Urinary bladder (tissue), 4 donors: ENCODE data around the gene PLD3. TPM values are rescaled to one million over a fixed set of nuclear protein-coding genes. Genes with fewer than 3 reads are reported as not detected.

Experiments used
- DNase-seq: peaks from one replicate; pipeline ENCODE4 v3.0.0-alpha.2; 2015; ENCODE audit errors: extremely low spot score
- H3K27ac ChIP-seq: one replicate; pipeline ENCODE4 v1.5.1; 2013; ENCODE audit warnings: low read depth, mild to moderate bottlenecking, moderate library complexity
- H3K36me3 ChIP-seq: one replicate; pipeline ENCODE4 v1.6.1; 2013; ENCODE audit warnings: mild to moderate bottlenecking, moderate library complexity; ENCODE audit not compliant: insufficient read depth
- H3K4me1 ChIP-seq: one replicate; pipeline ENCODE4 v1.6.1; 2013; ENCODE audit warnings: mild to moderate bottlenecking, moderate library complexity; ENCODE audit not compliant: insufficient read depth
- H3K4me3 ChIP-seq: one replicate; pipeline ENCODE4 v1.5.1; 2013; ENCODE audit warnings: low read depth, low read length
- WGBS: extraction: QIAGEN DNeasy Blood & Tissue Kit; methylation state at CpG from one replicate; pipeline ENCODE4 v1.1.7; 2013; 5-methylcytosine and 5-hydroxymethylcytosine counted together
- polyA plus RNA-seq: library from polyadenylated mRNA; stranded (reverse); fragments of 200-250 nt; gene quantifications from one replicate; pipeline ENCODE4 v1.2.3, GENCODE V29; 2013
- small RNA-seq: library from RNA; depleted of rRNA; stranded (forward); fragments of <200 nt; gene quantifications from one replicate; pipeline ENCODE3, GENCODE V24; 2014
- total RNA-seq: library from RNA; depleted of rRNA; stranded (reverse); fragments of >200 nt; gene quantifications from one replicate; pipeline ENCODE4 v1.2.3, GENCODE V29; 2014
- donor health status: healthy with polysubstance abuse.
- donor health status: healthy.

Gene PLD3
- total and polyA plus RNA-seq, 2 donors = 133 to 289 TPM

DNA sequence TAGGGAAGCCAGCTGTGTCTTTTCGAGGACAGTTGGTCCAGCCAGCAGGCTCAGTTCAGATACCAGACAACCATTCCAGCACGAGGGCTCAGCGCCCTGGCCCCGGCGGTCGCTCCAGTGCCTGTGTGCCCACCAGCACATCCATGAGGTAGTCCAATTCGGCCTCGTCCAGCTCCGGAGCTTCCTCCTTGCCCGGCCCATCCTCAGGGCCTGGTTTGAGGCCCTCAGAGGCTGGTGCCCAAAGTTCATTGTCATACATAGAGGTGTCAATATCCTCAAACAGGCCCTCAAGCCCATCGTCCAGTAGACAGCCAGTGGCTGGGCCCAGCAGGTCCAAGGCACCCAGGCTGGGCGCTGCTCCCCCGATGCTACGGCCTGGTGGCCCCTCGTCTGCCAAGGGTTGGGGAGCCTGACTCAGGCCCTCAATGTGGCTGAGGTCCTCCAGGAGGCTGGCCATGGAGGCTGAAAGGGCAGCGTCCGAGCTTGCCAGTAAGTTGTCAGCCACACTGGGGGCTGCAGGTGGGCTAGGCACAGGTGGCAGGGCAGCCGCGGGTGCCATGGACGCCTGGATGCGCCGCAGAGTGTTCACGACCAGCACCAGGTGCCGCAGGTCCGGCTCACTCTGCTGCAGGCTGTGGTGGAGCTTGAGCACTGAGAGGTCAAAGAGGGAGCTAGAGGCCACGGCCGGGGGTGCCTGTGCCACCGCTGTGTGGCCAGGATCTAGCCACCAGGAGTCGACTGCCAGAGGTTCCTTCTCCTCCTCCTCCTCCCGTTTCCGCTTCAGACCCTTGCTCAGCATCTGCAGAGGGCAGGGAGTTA lies 74.5 kb downstream of the PLD3 start:
- H3K4me1 ChIP-seq = no peaks in the 10 kb centered on the region
- no peak overlapping the region for H3K4me3 ChIP-seq
- no peak overlapping the region for H3K27ac ChIP-seq
- no peak for DNase-seq
- 87% methylated on average over 31 of the region's 31 CpGs for WGBS
- no peaks in the 10 kb centered on the region for H3K36me3 ChIP-seq

DNA sequence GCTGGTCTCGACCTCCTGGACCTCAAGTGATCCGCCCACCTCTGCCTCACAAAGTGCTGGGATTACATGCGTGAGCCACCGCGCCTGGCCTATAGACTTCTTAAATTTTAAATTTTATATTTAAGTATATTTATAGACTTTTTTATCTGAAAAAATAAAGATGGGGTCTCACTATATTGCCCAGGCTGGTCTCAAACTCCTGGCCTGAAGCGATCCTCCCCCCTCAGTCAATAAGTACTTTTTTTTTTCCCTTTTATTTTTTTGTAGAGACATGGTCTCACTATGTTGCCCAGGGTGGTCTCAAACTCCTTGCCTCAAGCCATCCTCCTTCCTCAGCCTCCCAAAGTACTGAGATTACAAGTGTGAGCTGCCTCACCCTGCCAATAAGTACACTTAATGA lies 75.4 kb downstream of the PLD3 start:
- WGBS = 92% methylated on average over 6 of the region's 6 CpGs
- no peak overlapping the region for H3K27ac ChIP-seq
- H3K4me1 ChIP-seq = no peaks in the 10 kb centered on the region
- no peak for DNase-seq
- no peak overlapping the region for H3K4me3 ChIP-seq
- H3K36me3 ChIP-seq = no peaks in the 10 kb centered on the region

DNA sequence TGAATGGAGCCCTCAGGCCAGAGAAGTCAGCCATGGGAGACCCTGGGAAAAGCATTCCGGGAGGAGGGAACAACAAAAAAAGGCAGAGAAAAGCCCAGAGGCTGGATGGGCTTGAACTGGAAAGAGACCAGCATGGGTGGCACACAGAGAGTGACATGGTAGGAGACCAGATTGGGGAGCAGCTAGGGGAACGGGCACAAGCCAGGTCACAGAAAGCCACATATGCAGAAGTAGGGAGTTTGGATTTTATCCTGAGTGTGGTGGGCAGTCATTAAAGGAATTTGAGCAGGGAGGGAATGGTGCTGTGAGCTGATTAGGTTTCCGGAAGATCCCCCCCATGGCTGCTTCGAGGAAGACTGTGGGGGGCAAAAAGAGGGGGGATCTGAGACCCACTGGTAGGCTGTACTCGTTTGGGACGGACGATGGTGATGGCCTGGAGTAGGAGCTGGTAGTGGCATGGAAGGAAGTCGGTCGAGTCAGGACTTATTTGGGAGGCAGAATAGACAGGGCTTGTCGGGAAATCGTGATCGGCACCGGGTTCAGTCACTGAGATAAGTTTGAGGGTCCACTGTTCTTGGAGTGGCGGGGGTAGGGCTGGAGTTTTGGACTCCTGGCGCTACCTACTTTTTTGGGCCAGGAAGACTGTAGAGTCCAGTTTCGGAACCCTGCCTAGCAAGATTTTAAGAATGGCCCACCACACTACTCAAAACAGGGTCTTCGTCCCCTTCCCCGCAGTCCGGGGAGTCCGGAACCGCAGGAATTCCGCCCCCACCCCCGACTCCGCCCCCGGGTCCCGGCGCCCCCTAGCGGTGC lies 76.3 kb downstream of the PLD3 start:
- Histone ChIP-seq H3K36me3 (no peaks in the 10 kb centered on the region), H3K4me3 (peak overlapping the region; percentile 76), H3K27ac (peak overlapping the region; percentile 98), H3K4me1 (no peaks in the 10 kb centered on the region)
- DNase-seq = no peak
- WGBS = under 1% methylated on average over 28 of the region's 28 CpGs

DNA sequence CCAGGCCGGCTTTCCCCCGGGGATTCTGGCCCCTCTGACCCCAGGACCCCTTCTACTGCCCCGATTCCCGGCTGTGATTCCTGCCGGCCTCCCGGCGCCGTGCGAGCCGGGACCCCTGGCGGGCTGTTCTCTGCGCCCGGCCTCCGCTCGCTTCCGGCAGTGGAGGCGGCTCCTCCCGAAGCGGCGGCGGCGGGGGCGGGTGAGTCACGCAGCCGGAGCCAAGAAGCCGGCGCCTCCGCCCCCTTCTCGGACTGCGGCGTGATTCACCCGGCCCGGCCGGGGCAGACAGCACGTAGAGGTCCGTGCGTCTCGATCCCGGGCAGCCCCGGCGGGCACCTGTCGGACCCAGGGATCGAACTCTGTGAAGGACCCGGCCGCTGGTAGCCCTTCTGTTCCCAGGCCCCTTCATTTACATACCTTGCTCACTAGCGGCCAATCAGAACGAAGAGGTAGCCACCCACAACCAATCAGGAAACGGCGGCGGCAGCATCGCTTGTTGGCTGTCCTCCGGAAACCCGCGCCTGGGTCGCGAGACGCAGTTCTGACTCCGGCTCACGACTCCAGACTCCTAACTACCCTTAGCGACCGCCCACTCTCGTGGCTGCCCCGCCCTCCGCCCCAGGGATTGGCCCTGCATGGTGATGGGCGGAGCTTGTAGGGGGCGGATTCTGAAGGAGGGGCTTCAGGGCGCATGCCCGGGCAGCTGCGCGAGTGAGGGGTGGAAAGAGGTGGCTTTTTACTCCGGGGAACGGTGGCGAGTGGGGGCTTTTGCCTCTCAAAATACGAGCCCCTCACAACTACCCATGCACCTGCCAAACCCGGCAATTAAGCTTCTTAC lies 77.2 kb downstream of the PLD3 start, which contains the start of gene SERTAD1:
Gene SERTAD1, minus strand, starts transcription at position 543 of the 838 bp plus-strand sequence. CDS start 2,446 bp downstream, outside the sequence.
- under 1% methylated on average over 75 of the region's 75 CpGs for WGBS
- no peaks in the 10 kb centered on the region for H3K4me1 ChIP-seq
- H3K36me3 ChIP-seq = no peaks in the 10 kb centered on the region
- DNase-seq = peak; percentile 98
- H3K4me3 ChIP-seq = peak within 1 kb of the TSS; percentile 76
- peak within 1 kb of the TSS; percentile 98 for H3K27ac ChIP-seq

Small RNAs within 50 kb of the gene (small RNA-seq; reads per million reads assigned to genes)
- gene MIR6796 (not detected), gene RF00019 (not detected), gene RNU6-945P (not detected)

Other genes with a start within 250 kb of the PLD3 start
- gene MAP3K10, start 157.3 kb upstream of the PLD3 start, total RNA-seq = 4.1 TPM
- gene MAP3K10, start 157.3 kb upstream of the PLD3 start, polyA plus RNA-seq = 11.9 TPM
- gene TTC9B, start 130.3 kb upstream of the PLD3 start, total RNA-seq = 0.21 TPM
- gene TTC9B, start 130.3 kb upstream of the PLD3 start, polyA plus RNA-seq = 0.13 TPM
- not detected for gene CCNP, start 122.0 kb upstream of the PLD3 start, total RNA-seq
- 0.19 TPM for gene CCNP, start 122.0 kb upstream of the PLD3 start, polyA plus RNA-seq
- 98.9 TPM for gene AKT2, start 63.4 kb upstream of the PLD3 start, total RNA-seq
- gene AKT2, start 63.4 kb upstream of the PLD3 start, polyA plus RNA-seq = 90.1 TPM
- gene C19orf47, start 298 bp upstream of the PLD3 start, total RNA-seq = 4.9 TPM
- 16.3 TPM for gene C19orf47, start 298 bp upstream of the PLD3 start, polyA plus RNA-seq
- gene HIPK4, start 41.5 kb downstream of the PLD3 start, total RNA-seq = not detected
- 0.20 TPM for gene HIPK4, start 41.5 kb downstream of the PLD3 start, polyA plus RNA-seq
- 3.2 TPM for gene PRX, start 64.7 kb downstream of the PLD3 start, total RNA-seq
- 6.7 TPM for gene PRX, start 64.7 kb downstream of the PLD3 start, polyA plus RNA-seq
- 6.8 TPM for gene SERTAD1, start 77.3 kb downstream of the PLD3 start, total RNA-seq
- 24.5 TPM for gene SERTAD1, start 77.3 kb downstream of the PLD3 start, polyA plus RNA-seq
- gene SERTAD3, start 95.6 kb downstream of the PLD3 start, total RNA-seq = 32.2 TPM
- gene SERTAD3, start 95.6 kb downstream of the PLD3 start, polyA plus RNA-seq = 43.8 TPM
- 48.2 TPM for gene BLVRB, start 117.0 kb downstream of the PLD3 start, total RNA-seq
- 200 TPM for gene BLVRB, start 117.0 kb downstream of the PLD3 start, polyA plus RNA-seq
- 1.7 TPM for gene SPTBN4, start 118.3 kb downstream of the PLD3 start, total RNA-seq
- gene SPTBN4, start 118.3 kb downstream of the PLD3 start, polyA plus RNA-seq = 3.8 TPM
- gene SHKBP1, start 228.2 kb downstream of the PLD3 start, total RNA-seq = 10.2 TPM
- gene SHKBP1, start 228.2 kb downstream of the PLD3 start, polyA plus RNA-seq = 77.9 TPM